DOHH2 (cell line): Measurements from ENCODE around the gene ARFRP1.

Experiments used
- CTCF ChIP-seq: fragments of 200-600 bp; sonication (generic); IDR thresholded peaks from one replicate; pipeline ENCODE4 v1.5.1; 2014; ENCODE audit warnings: antibody characterized with exemption, mild to moderate bottlenecking, low read depth, low read length; ENCODE audit not compliant: poor library complexity, severe bottlenecking
- EZH2phosphoT487 ChIP-seq: fragments of 200-600 bp; sonication (generic); IDR thresholded peaks from 2 replicates; pipeline ENCODE4 v1.6.1; 2017; ENCODE audit warnings: borderline replicate concordance, mild to moderate bottlenecking, antibody characterized with exemption, low read length, moderate library complexity, mixed read lengths

- TF ChIP-seq CTCF (no peak), EZH2phosphoT487 (no peak)
These were observed 33.5 kb upstream of the ARFRP1 start for GRCh38 chr20:63741354-63741675.
